Stimulated activated CD8-positive, alpha-beta memory T cell treated with anti-CD3 and anti-CD28 coated beads, Interleukin-12 subunit alpha, Interleukin-12 subunit beta, amount 100 ng/mL, for 1 hour (primary cell): Measurements from ENCODE around the gene OSMR.

Experiments
- DNase-seq: peaks from one replicate; pipeline ENCODE4 v3.0.0-alpha.2; 2020; ENCODE audit warnings: low read depth

Gene OSMR

DNA sequence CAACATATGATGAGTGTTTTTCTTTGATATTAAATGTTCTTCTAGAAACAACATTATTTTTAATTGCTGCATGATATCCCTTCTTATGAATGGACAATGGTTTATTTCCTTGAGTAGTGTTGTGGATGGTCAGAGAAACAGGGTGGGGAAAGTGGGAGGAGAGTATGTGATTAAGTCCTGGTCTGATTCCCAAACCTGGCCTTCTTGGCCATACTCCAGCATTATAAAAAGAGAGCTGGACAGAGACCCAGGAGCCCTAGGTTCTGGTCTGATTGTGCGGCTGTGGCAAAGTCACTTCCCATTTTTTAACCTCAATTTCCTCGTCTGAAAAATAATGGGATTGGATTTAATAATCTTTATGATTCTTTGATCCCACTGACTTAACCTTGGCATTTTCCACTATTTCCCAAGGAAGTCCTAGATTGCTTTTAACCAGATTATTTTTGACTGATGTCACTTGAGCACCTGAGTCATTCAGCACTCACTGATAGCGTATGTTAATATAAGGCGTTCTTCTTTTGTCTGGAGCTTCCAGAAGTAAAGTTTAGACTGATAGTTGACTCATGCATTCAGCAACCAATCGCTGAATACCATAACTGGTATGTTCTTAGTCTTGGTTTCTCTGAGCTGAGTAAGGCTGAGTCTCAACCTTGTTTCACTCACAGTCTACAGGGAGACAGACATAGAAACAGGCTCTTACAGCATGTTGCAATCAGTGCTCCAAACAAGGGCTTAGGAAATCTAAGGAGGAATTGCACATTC is 26.2 kb downstream of the OSMR start:
- DNase-seq = no peak

GRCh38 chr5:38872826-38873225 is 27.0 kb downstream of the OSMR start:
- no peak for DNase-seq

- no peak for DNase-seq
Measured at GRCh38 chr5:38874948-38875456, 29.2 kb downstream of the OSMR start.

- no peak for DNase-seq
Measured at GRCh38 chr5:38878391-38879077, 32.7 kb downstream of the OSMR start.

GRCh38 chr5:38879078-38879460 is 33.3 kb downstream of the OSMR start:
- DNase-seq = no peak

DNA sequence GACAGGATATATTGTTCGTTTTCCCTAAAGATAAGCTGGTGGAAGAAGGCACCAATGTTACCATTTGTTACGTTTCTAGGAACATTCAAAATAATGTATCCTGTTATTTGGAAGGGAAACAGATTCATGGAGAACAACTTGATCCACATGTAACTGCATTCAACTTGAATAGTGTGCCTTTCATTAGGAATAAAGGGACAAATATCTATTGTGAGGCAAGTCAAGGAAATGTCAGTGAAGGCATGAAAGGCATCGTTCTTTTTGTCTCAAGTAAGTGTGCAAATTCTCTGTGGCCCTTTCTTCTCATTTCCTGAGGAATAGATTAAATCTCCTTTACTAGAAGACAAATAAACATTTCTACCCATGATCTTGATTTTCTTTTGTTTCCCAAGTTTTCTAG is 38.0 kb downstream of the OSMR start:
- DNase-seq = no peak

DNA sequence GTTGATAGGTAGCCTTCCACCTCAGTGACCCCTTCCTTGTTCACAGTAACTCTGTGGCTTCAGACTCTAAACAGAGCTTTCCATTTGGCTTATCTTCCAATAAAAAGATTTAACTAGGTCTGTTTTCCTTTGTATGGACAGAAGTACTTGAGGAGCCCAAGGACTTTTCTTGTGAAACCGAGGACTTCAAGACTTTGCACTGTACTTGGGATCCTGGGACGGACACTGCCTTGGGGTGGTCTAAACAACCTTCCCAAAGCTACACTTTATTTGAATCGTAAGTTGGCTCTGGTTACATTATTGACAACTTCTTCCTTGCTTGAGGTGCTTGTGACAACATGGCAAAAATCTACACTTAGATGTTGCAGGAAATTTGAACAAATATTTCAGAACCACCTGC is 39.4 kb downstream of the OSMR start:
- DNase-seq = no peak

DNA sequence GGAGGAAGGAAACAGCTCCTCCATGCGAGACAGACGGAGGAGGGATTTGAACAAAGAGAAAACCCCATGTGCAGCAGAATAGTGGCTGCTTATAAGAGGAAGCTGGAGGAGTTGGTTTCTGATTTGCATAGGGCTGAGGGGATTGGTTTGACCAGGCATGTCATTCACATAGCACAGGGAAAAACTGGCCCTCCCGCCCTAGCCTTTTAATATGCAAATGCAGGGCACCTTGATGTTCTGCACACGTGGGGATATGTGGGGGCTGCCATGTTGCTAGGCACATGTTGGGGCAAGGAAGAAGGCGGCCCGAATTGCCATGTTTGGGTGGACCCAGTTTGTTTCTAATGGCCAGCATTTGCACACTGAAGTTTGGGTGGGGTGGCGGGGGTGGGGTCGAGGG is 42.2 kb downstream of the OSMR start:
- no peak for DNase-seq

GRCh38 chr5:38889424-38889823 is 43.6 kb downstream of the OSMR start:
- no peak for DNase-seq

DNA sequence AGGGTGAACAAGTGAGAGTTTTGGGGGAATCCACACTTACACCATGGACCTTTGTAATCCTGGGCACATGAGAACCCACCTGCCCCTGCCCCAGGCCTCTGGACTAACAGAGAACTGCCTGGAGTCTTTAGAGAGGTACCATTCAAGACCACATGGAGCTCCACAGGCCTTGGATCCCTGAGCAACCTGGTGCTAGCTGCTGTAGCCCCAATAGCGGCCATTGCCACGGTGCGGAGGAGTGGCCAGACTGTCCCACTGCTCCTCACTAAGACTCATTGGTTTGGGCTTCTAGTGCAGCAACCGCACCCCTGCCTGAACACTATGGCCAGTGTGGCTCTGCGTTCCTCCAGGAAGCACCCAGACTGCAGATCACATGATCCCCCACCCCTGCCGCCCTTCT is 45.8 kb downstream of the OSMR start:
- DNase-seq = no peak

GRCh38 chr5:38892363-38892762 is 46.6 kb downstream of the OSMR start:
- no peak for DNase-seq

- DNase-seq = no peak
Measured at GRCh38 chr5:38896760-38897159, 50.9 kb downstream of the OSMR start.

DNA sequence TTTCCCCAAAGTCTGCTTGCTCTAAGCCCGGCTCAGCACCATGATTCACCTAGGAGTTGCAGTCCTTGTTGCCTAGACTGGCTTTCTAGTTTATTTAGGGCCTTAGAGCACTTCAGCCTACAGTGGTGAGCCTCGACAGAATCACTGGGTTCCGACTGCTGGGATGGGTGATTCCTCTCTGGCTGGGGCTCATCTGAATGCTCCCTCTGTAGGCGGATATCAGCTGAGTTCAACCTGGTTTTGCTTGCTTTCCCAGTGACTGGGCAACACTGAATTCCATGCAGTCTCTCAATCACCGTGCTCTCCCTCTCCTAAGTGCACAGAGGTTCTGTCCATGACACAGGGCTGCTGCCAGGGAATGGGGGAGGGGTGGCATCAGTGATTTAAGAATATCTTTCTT is 54.1 kb downstream of the OSMR start:
- no peak for DNase-seq

- DNase-seq = no peak
Measured at GRCh38 chr5:38905516-38905915, 59.7 kb downstream of the OSMR start.

- no peak for DNase-seq
Measured at GRCh38 chr5:38906503-38906902, 60.7 kb downstream of the OSMR start.

- no peak for DNase-seq
Measured at GRCh38 chr5:38911933-38912332, 66.1 kb downstream of the OSMR start.

GRCh38 chr5:38913714-38914113 is 67.9 kb downstream of the OSMR start:
- DNase-seq = no peak

- DNase-seq = no peak
Measured at GRCh38 chr5:38916802-38917201, 71.0 kb downstream of the OSMR start.

DNA sequence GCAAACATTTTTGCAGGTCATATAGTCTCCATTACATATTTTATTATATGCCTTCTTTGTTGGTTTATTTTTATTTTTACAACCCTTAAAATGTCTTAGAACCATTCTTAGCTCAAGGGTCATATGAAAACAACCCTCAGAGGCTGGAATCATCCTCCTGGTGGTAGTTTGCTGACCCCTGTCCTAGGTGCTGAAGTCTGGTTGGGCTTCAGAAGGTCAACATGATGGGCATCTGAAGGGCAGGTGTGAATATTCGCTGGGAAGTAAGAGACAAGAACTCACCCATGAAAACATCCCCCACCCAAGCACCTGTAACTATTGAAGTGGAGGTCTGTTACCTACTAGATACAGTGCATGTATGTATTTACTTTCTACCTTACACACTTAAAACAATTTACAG is 75.4 kb downstream of the OSMR start:
- no peak for DNase-seq

DNA sequence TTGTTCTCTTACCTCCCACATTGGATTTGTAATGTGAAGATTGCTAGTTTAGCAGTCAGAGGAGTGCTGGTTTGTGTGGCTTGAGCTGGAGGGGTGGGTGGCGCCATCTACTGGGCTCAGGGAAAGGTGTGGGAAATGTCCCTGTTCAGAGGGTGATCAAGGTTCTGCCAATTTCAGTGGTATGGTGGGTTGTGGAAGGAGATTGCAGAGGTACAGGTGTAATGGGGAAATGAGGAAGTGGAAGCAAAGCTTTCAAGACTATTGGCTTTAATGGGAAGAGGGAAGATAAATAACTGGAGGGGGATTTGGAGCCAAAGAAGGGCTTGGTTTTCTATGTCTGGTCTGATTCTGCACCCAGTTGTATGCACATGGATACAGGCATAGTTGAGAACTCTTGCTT is 76.4 kb downstream of the OSMR start:
- peak; percentile 28 for DNase-seq

- DNase-seq = no peak
Measured at GRCh38 chr5:38923661-38924451, 78.0 kb downstream of the OSMR start.

DNA sequence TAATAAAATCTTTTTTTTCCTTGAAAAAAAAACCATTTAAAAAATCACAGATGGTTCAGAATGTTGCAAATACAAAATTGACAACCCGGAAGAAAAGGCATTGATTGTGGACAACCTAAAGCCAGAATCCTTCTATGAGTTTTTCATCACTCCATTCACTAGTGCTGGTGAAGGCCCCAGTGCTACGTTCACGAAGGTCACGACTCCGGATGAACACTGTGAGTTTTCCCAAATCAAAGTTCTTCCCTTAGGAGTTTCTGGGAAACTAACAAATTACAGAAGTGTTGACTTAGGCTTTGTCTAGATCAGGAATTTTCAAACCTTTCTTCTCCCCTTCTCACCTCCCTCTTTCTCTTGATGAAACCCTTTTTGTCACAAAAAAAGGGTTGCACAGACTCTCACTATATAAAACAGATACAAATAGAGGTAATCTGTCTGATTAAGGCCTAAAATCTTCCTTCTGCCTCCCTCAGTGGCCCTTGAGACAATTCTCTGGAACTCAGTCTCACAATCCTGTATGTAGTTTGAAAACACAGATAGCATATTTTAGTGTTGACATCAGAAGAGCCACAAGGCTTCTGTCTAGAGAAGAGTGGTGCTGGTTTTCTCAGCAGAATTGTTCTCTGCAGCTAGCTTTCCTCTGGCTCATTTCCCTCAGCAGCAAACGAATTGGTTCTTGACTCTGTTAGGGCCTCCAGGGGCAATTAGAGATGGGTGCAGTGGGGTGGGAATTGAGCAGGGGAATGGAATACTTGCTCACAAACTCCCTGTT is 79.5 kb downstream of the OSMR start:
- DNase-seq = no peak
